ELF-1 (cell line): ENCODE results near the gene TAF12.
"Not testable (repeated sequence)": the region's sequence is repeated elsewhere in the genome, so short reads cannot be mapped to it uniquely, and the experiment has no call there.

Source experiments
- DNase-seq: peaks from one replicate; pipeline ENCODE4 v3.0.0-alpha.2; 2016; ENCODE audit warnings: low read depth, low spot score

The TAF12 gene

GRCh38 chr1:28582248-28582615, 60.6 kb downstream of the TAF12 start:
- DNase-seq: no peak

GRCh38 chr1:28581531-28582247, 61.2 kb downstream of the TAF12 start:
- peak; percentile 98 for DNase-seq

GRCh38 chr1:28580722-28581530, 61.9 kb downstream of the TAF12 start:
- peak; percentile 56 for DNase-seq

GRCh38 chr1:28579401-28579800, 63.5 kb downstream of the TAF12 start:
- DNase-seq: no peak

- DNase-seq: no peak
Measured at GRCh38 chr1:28578696-28579218, 64.1 kb downstream of the TAF12 start.

GRCh38 chr1:28577738-28578536, 64.9 kb downstream of the TAF12 start:
- no peak for DNase-seq

GRCh38 chr1:28577052-28577678, 65.7 kb downstream of the TAF12 start:
- peak; percentile 28 for DNase-seq

- no peak for DNase-seq
Measured at GRCh38 chr1:28573564-28573963, 69.3 kb downstream of the TAF12 start.

- DNase-seq: not testable (repeated sequence)
Measured at GRCh38 chr1:28572891-28573290, 70.0 kb downstream of the TAF12 start.

- no peak for DNase-seq
Measured at GRCh38 chr1:28571911-28572310, 71.0 kb downstream of the TAF12 start.

- no peak for DNase-seq
Measured at GRCh38 chr1:28566931-28567330, 75.9 kb downstream of the TAF12 start.

GRCh38 chr1:28565726-28566125, 77.1 kb downstream of the TAF12 start:
- DNase-seq: no peak

- no peak for DNase-seq
Measured at GRCh38 chr1:28565040-28565439, 77.8 kb downstream of the TAF12 start.

GRCh38 chr1:28564310-28564709, 78.6 kb downstream of the TAF12 start:
- DNase-seq: no peak

GRCh38 chr1:28560886-28561285, 82.0 kb downstream of the TAF12 start:
- DNase-seq: no peak
